Esophagus squamous epithelium (tissue), 5 donors: ENCODE measurements around the gene INVS. TPM values are rescaled to one million over a fixed set of nuclear protein-coding genes. Genes with fewer than 3 reads are reported as not detected.

Source experiments
- DNase-seq: peaks from one replicate; lab custom pipeline; 2025; lab: John Stamatoyannopoulos, UW
- H3K27ac ChIP-seq, 4 donors: fragments of 200-600 bp; sonication (generic); one replicate each; pipeline ENCODE4 v1.5.1; 2016 to 2019; ENCODE audit warnings: mild to moderate bottlenecking in 1 of 4
- H3K27me3 ChIP-seq, 4 donors: fragments of 200-600 bp; sonication (generic); 1 replicate in 3 of 4; 2 replicates in 1 of 4; pipeline versions ENCODE4 v1.5.1 to v1.6.0; 2017 to 2021; ENCODE audit warnings: antibody characterized with exemption in 1 of 4
- H3K36me3 ChIP-seq, 3 donors: fragments of 200-600 bp; sonication (generic); one replicate each; pipeline ENCODE4 v1.5.1; 2016 to 2019
- H3K4me1 ChIP-seq, 3 donors: fragments of 200-600 bp; sonication (generic); one replicate each; pipeline ENCODE4 v1.5.1; 2017 to 2019
- H3K4me3 ChIP-seq, 4 donors: fragments of 200-600 bp; sonication (generic); 1 replicate in 3 of 4; 2 replicates in 1 of 4; pipeline ENCODE4 v1.5.1; 2016 to 2019; ENCODE audit warnings: mild to moderate bottlenecking in 2 of 4, moderate library complexity in 1 of 4
- H3K9me3 ChIP-seq, 3 donors: fragments of 200-600 bp; sonication (generic); one replicate each; pipeline ENCODE4 v1.5.1; 2016 to 2019
- CTCF ChIP-seq, 6 experiments: fragments of 450-650 bp in 4 of 6; fragments of 200-600 bp in 2 of 6; sonication (generic) in 2 of 6; IDR thresholded peaks; one replicate each; pipeline ENCODE4 v1.5.1; 2016 to 2019; ENCODE audit warnings: antibody characterized with exemption in 6 of 6, mild to moderate bottlenecking in 4 of 6, moderate library complexity in 4 of 6
- POLR2A ChIP-seq, 4 donors: fragments of 450-650 bp; IDR thresholded peaks; one replicate each; pipeline ENCODE4 v1.6.1; 2017; ENCODE audit warnings: antibody characterized with exemption in 4 of 4, mild to moderate bottlenecking in 4 of 4, moderate library complexity in 3 of 4
- WGBS, 2 donors: methylation state at CpG; one replicate each; pipeline ENCODE4 v1.1.5; 2018; 5-methylcytosine and 5-hydroxymethylcytosine counted together
- intact Hi-C: fragments of 100-400 bp; cut with DNase I; formaldehyde crosslinking; loops from one replicate; pipeline ENCODE4 v1.15.0; 2022
- total RNA-seq, 4 donors: library from RNA; depleted of rRNA; stranded (reverse); fragments of >200 nt; gene quantifications; one replicate each; pipeline ENCODE4 v1.1.0, GENCODE V29; 2016
- donor health status: DM: yes; HTN: yes; CAD: no.

Gene INVS
- total RNA-seq, 4 donors from 2014 or later = 8.9 to 24.4 (median 13.3) TPM

- Histone ChIP-seq H3K27me3 (no peaks in the 10 kb centered on the region), H3K4me1 (no peaks in the 10 kb centered on the region), H3K9me3 (peaks cover 0 to 9% (median 8%) of the 10 kb centered on the region in 3 donors), H3K36me3 (peaks cover 0 to 9% (median 3%) of the 10 kb centered on the region in 3 donors), H3K27ac (no peak overlapping the region), H3K4me3 (no peak overlapping the region)
- intact Hi-C loops = no loop called here
- TF ChIP-seq POLR2A (IDR thresholded peaks at IDR 0.05) = no peak
- no peak for TF ChIP-seq CTCF (IDR thresholded peaks at IDR 0.05)
- no peak for DNase-seq
Observed at GRCh38 chr9:100170085-100170484, 71.0 kb downstream of the INVS start.

GRCh38 chr9:100170556-100170955, 71.5 kb downstream of the INVS start:
- DNase-seq = no peak
- no peaks in the 10 kb centered on the region for H3K4me1 ChIP-seq
- H3K9me3 ChIP-seq = peaks cover 0 to 9% (median 8%) of the 10 kb centered on the region in 3 donors
- H3K27ac ChIP-seq = no peak overlapping the region
- no peak for TF ChIP-seq POLR2A (IDR thresholded peaks at IDR 0.05)
- TF ChIP-seq CTCF (IDR thresholded peaks at IDR 0.05) = no peak
- peaks cover 0 to 9% (median 3%) of the 10 kb centered on the region in 3 donors for H3K36me3 ChIP-seq
- intact Hi-C loops = no loop called here
- no peaks in the 10 kb centered on the region for H3K27me3 ChIP-seq
- no peak overlapping the region for H3K4me3 ChIP-seq

- WGBS, 2 donors = 78 to 85% methylated on average over 1 of the region's 1 CpG
- no peak overlapping the region for H3K4me3 ChIP-seq
- H3K36me3 ChIP-seq = no peaks in the 10 kb centered on the region
- TF ChIP-seq CTCF (IDR thresholded peaks at IDR 0.05) = no peak
- TF ChIP-seq POLR2A (IDR thresholded peaks at IDR 0.05) = no peak
- DNase-seq = no peak
- H3K9me3 ChIP-seq = peaks cover 0 to 26% (median 12%) of the 10 kb centered on the region in 3 donors
- no peak overlapping the region for H3K27ac ChIP-seq
- H3K27me3 ChIP-seq = no peaks in the 10 kb centered on the region
- intact Hi-C loops = no loop called here
- no peaks in the 10 kb centered on the region for H3K4me1 ChIP-seq
Observed at GRCh38 chr9:100186356-100186755, 87.3 kb downstream of the INVS start.

- TF ChIP-seq CTCF (IDR thresholded peaks at IDR 0.05) = no peak
- no peak for TF ChIP-seq POLR2A (IDR thresholded peaks at IDR 0.05)
- Histone ChIP-seq H3K36me3 (peaks cover 0 to 23% (median 0%) of the 10 kb centered on the region in 3 donors), H3K4me3 (no peak overlapping the region), H3K9me3 (peaks cover 0 to 37% (median 16%) of the 10 kb centered on the region in 3 donors), H3K4me1 (no peaks in the 10 kb centered on the region), H3K27me3 (no peaks in the 10 kb centered on the region), H3K27ac (no peak overlapping the region)
- WGBS, 2 donors = 88 to 93% methylated on average over 2 of the region's 2 CpGs
- no peak for DNase-seq
- intact Hi-C loops = no loop called here
Observed at GRCh38 chr9:100190339-100190738, 91.3 kb downstream of the INVS start.

GRCh38 chr9:100191264-100191663, 92.2 kb downstream of the INVS start:
- intact Hi-C loops = no loop called here
- no peak for DNase-seq
- Histone ChIP-seq H3K9me3 (peaks cover 0 to 37% (median 16%) of the 10 kb centered on the region in 3 donors), H3K4me1 (no peaks in the 10 kb centered on the region), H3K36me3 (peaks cover 0 to 26% (median 0%) of the 10 kb centered on the region in 3 donors), H3K27me3 (no peaks in the 10 kb centered on the region), H3K27ac (no peak overlapping the region), H3K4me3 (no peak overlapping the region)
- TF ChIP-seq CTCF (IDR thresholded peaks at IDR 0.05) (no peak), POLR2A (IDR thresholded peaks at IDR 0.05) (no peak)
